Stimulated activated naive CD8-positive, alpha-beta T cell treated with anti-CD3 and anti-CD28 coated beads, Interleukin-15, amount 100 ng/mL, for 72 hours (primary cell): ENCODE data around the gene PLIN1.

Source experiments
- ATAC-seq: fragments of 150-1000 bp; cut with Tn5 transposase; 2 replicates; pipeline ENCODE4 v1.10.0; 2021; ENCODE audit warnings: mild to moderate bottlenecking, moderate library complexity
- DNase-seq, 2 donors: peaks; one replicate each; pipeline ENCODE4 v3.0.0; 2021 to 2022
- H3K27ac Mint-ChIP-seq, 2 donors: one replicate each; pipeline ENCODE4 v1.8.0; 2022; ENCODE audit warnings: mild to moderate bottlenecking in 2 of 2, mixed read lengths in 2 of 2, moderate library complexity in 2 of 2
- H3K27me3 Mint-ChIP-seq: one replicate; pipeline ENCODE4 v1.8.0; 2022; ENCODE audit warnings: mixed read lengths
- H3K4me1 Mint-ChIP-seq: one replicate; pipeline ENCODE4 v1.8.0; 2022; ENCODE audit warnings: mild to moderate bottlenecking, mixed read lengths
- H3K4me3 Mint-ChIP-seq, 2 donors: one replicate each; pipeline ENCODE4 v1.8.0; 2022; ENCODE audit warnings: mild to moderate bottlenecking in 2 of 2, mixed read lengths in 2 of 2, moderate library complexity in 1 of 2
- H3K9me3 Mint-ChIP-seq, 2 donors: one replicate each; pipeline ENCODE4 v1.8.0; 2022; ENCODE audit warnings: mixed read lengths in 2 of 2

The PLIN1 gene

GRCh38 chr15:89680282-89680873 lies 1.2 kb upstream of the PLIN1 start:
- H3K9me3 Mint-ChIP-seq: no peaks in the 10 kb centered on the region

GRCh38 chr15:89677381-89677780 lies 1.8 kb downstream of the PLIN1 start:
- DNase-seq: no peak

More at GRCh38 chr15:89680282-89680873, 1.2 kb upstream of the PLIN1 start:
- H3K4me3 Mint-ChIP-seq: no peak overlapping the region
- no peak overlapping the region for H3K27ac Mint-ChIP-seq
- ATAC-seq (no peak), DNase-seq (no peak)
- H3K4me1 Mint-ChIP-seq: no peaks in the 10 kb centered on the region
- no peaks in the 10 kb centered on the region for H3K27me3 Mint-ChIP-seq

GRCh38 chr15:89675606-89676005 lies 3.6 kb downstream of the PLIN1 start:
- Mint-ChIP-seq H3K4me3 (no peak overlapping the region), H3K4me1 (peaks cover 13% of the 10 kb centered on the region), H3K27ac (no peak overlapping the region), H3K9me3 (no peaks in the 10 kb centered on the region), H3K27me3 (no peaks in the 10 kb centered on the region)
- no peak for DNase-seq
- ATAC-seq: no peak

More at GRCh38 chr15:89677381-89677780, 1.8 kb downstream of the PLIN1 start:
- no peak overlapping the region for H3K27ac Mint-ChIP-seq
- no peak overlapping the region for H3K4me3 Mint-ChIP-seq
- H3K4me1 Mint-ChIP-seq: no peaks in the 10 kb centered on the region
- H3K9me3 Mint-ChIP-seq: no peaks in the 10 kb centered on the region
- no peak for ATAC-seq
- no peaks in the 10 kb centered on the region for H3K27me3 Mint-ChIP-seq

GRCh38 chr15:89674526-89674925 lies 4.6 kb downstream of the PLIN1 start:
- H3K27ac Mint-ChIP-seq: no peak overlapping the region
- no peak overlapping the region for H3K4me3 Mint-ChIP-seq
- no peak for DNase-seq
- peaks cover 13% of the 10 kb centered on the region for H3K4me1 Mint-ChIP-seq
- H3K27me3 Mint-ChIP-seq: no peaks in the 10 kb centered on the region
- no peaks in the 10 kb centered on the region for H3K9me3 Mint-ChIP-seq
- no peak for ATAC-seq

GRCh38 chr15:89673165-89673512 lies 6.0 kb downstream of the PLIN1 start:
- Mint-ChIP-seq H3K27ac (no peak overlapping the region), H3K9me3 (no peaks in the 10 kb centered on the region), H3K4me1 (peaks cover 13% of the 10 kb centered on the region), H3K4me3 (no peak overlapping the region), H3K27me3 (peaks cover 3% of the 10 kb centered on the region)
- DNase-seq: peak; percentile 23 to 31
- ATAC-seq: peak; percentile 75

- DNase-seq (no peak), ATAC-seq (no peak)
- peak overlapping the region in 1 of 2 donors; percentile 67 for H3K27ac Mint-ChIP-seq
- H3K4me1 Mint-ChIP-seq: peaks cover 13% of the 10 kb centered on the region
- no peak overlapping the region for H3K4me3 Mint-ChIP-seq
- peaks cover 9% of the 10 kb centered on the region for H3K27me3 Mint-ChIP-seq
- H3K9me3 Mint-ChIP-seq: no peaks in the 10 kb centered on the region
Observed at GRCh38 chr15:89672221-89673164, 6.7 kb downstream of the PLIN1 start.

- Mint-ChIP-seq H3K4me3 (no peak overlapping the region), H3K4me1 (peaks cover 13% of the 10 kb centered on the region)
- no peak for DNase-seq
Observed at GRCh38 chr15:89671687-89672086, 7.5 kb downstream of the PLIN1 start.

GRCh38 chr15:89670971-89671560 lies 8.1 kb downstream of the PLIN1 start:
- no peak for ATAC-seq
- Mint-ChIP-seq H3K27ac (no peak overlapping the region), H3K4me1 (peaks cover 13% of the 10 kb centered on the region), H3K4me3 (no peak overlapping the region), H3K9me3 (no peaks in the 10 kb centered on the region), H3K27me3 (peaks cover 23% of the 10 kb centered on the region)
- no peak for DNase-seq

More at GRCh38 chr15:89671687-89672086, 7.5 kb downstream of the PLIN1 start:
- H3K9me3 Mint-ChIP-seq: no peaks in the 10 kb centered on the region
- no peak overlapping the region for H3K27ac Mint-ChIP-seq
- H3K27me3 Mint-ChIP-seq: peaks cover 17% of the 10 kb centered on the region
- no peak for ATAC-seq

- H3K4me1 Mint-ChIP-seq: peaks cover 13% of the 10 kb centered on the region
- ATAC-seq (no peak), DNase-seq (no peak)
- H3K27me3 Mint-ChIP-seq: peaks cover 31% of the 10 kb centered on the region
- no peak overlapping the region for H3K27ac Mint-ChIP-seq
- no peaks in the 10 kb centered on the region for H3K9me3 Mint-ChIP-seq
- H3K4me3 Mint-ChIP-seq: no peak overlapping the region
Observed at GRCh38 chr15:89669941-89670340, 9.2 kb downstream of the PLIN1 start.

- ATAC-seq (no peak), DNase-seq (no peak)
- H3K27ac Mint-ChIP-seq: no peak overlapping the region
- H3K4me1 Mint-ChIP-seq: peaks cover 13% of the 10 kb centered on the region
- peaks cover 37% of the 10 kb centered on the region for H3K27me3 Mint-ChIP-seq
- H3K4me3 Mint-ChIP-seq: no peak overlapping the region
- H3K9me3 Mint-ChIP-seq: no peaks in the 10 kb centered on the region
Observed at GRCh38 chr15:89669309-89669865, 9.8 kb downstream of the PLIN1 start.

- Mint-ChIP-seq H3K4me3 (no peak overlapping the region), H3K27ac (no peak overlapping the region), H3K27me3 (peaks cover 44% of the 10 kb centered on the region), H3K4me1 (peaks cover 13% of the 10 kb centered on the region), H3K9me3 (no peaks in the 10 kb centered on the region)
- DNase-seq (no peak), ATAC-seq (no peak)
Observed at GRCh38 chr15:89668171-89668570, 11.0 kb downstream of the PLIN1 start.

- Mint-ChIP-seq H3K27me3 (peaks cover 49% of the 10 kb centered on the region), H3K4me3 (no peak overlapping the region), H3K4me1 (peaks cover 13% of the 10 kb centered on the region), H3K9me3 (no peaks in the 10 kb centered on the region), H3K27ac (no peak overlapping the region)
- ATAC-seq: no peak
- no peak for DNase-seq
Observed at GRCh38 chr15:89667706-89667960, 11.5 kb downstream of the PLIN1 start.

GRCh38 chr15:89666858-89667705 lies 12.1 kb downstream of the PLIN1 start:
- DNase-seq (no peak), ATAC-seq (no peak)
- Mint-ChIP-seq H3K27ac (no peak overlapping the region), H3K27me3 (peaks cover 54% of the 10 kb centered on the region), H3K9me3 (no peaks in the 10 kb centered on the region), H3K4me3 (no peak overlapping the region), H3K4me1 (peaks cover 12% of the 10 kb centered on the region)

GRCh38 chr15:89666184-89666857 lies 12.8 kb downstream of the PLIN1 start:
- Mint-ChIP-seq H3K27ac (no peak overlapping the region), H3K4me3 (peak overlapping the region; percentile 28 to 68), H3K4me1 (peaks cover 4% of the 10 kb centered on the region), H3K9me3 (no peaks in the 10 kb centered on the region), H3K27me3 (peaks cover 56% of the 10 kb centered on the region)
- ATAC-seq: peak; percentile 32
- no peak for DNase-seq
